Measurements from ENCODE around the gene EFNB1. TPM values are rescaled to one million over a fixed set of nuclear protein-coding genes. Genes with fewer than 3 reads are reported as not detected.

The EFNB1 gene
- total and polyA plus RNA-seq, 2 of the 8 experiments (the other 6 are each of a cell fraction or from before 2014, with no cell fraction given): 2.3 to 5.4 TPM

DNA sequence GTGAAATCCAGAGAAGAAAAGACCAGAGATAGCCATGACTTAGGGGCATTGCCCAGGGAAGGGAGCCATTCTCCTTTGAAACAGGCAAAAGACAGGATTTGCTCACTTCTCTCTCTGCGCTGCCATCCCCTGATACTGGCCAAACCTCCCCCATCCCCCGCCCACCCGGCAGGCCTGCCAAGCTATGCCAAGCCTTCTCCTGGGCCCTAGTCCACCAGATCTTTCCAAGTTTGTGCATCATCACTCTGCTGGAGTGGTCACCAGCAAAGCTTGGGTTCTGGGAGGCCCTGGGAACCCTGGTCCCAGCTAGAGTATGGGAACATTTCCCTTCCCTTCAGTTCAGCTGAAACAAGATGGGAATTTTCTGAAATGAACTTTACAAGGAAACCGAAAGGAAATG is 18.4 kb downstream of the EFNB1 start (continued):
- TF ChIP-seq SIX5 (IDR thresholded peaks at IDR 0.05; ENCODE audit: low read depth, low read length): no peak
